Activated naive CD4-positive, alpha-beta T cell treated with anti-CD3 and anti-CD28 coated beads, Interleukin-2, amount 50 U/mL, for 16 hours (primary cell): ENCODE results near the gene KIF19.
"Not testable (repeated sequence)": the region's sequence is repeated elsewhere in the genome, so short reads cannot be mapped to it uniquely, and the experiment has no call there.

ENCODE experiments used
- DNase-seq: peaks from one replicate; pipeline ENCODE4 v3.0.0-alpha.2; 2020

The KIF19 gene

GRCh38 chr17:74391771-74392170 is 65.7 kb downstream of the KIF19 start:
- no peak for DNase-seq

GRCh38 chr17:74392848-74393247 is 66.8 kb downstream of the KIF19 start:
- DNase-seq = no peak

GRCh38 chr17:74393346-74393942 is 67.4 kb downstream of the KIF19 start:
- DNase-seq = no peak

- no peak for DNase-seq
Measured at GRCh38 chr17:74394275-74394950, 68.4 kb downstream of the KIF19 start.

- no peak for DNase-seq
Measured at GRCh38 chr17:74394977-74395376, 69.0 kb downstream of the KIF19 start.

GRCh38 chr17:74396567-74396966 is 70.5 kb downstream of the KIF19 start:
- no peak for DNase-seq

- DNase-seq = no peak
Measured at GRCh38 chr17:74402048-74402447, 76.0 kb downstream of the KIF19 start.

GRCh38 chr17:74403512-74404137 is 77.6 kb downstream of the KIF19 start:
- DNase-seq = no peak

GRCh38 chr17:74404218-74404617 is 78.2 kb downstream of the KIF19 start:
- DNase-seq = no peak

- DNase-seq = no peak
Measured at GRCh38 chr17:74404789-74405188, 78.8 kb downstream of the KIF19 start.

- DNase-seq = not testable (repeated sequence)
Measured at GRCh38 chr17:74405311-74405710, 79.3 kb downstream of the KIF19 start.
